ENCODE measurements around the gene AKAIN1.

AKAIN1 gene

DNA sequence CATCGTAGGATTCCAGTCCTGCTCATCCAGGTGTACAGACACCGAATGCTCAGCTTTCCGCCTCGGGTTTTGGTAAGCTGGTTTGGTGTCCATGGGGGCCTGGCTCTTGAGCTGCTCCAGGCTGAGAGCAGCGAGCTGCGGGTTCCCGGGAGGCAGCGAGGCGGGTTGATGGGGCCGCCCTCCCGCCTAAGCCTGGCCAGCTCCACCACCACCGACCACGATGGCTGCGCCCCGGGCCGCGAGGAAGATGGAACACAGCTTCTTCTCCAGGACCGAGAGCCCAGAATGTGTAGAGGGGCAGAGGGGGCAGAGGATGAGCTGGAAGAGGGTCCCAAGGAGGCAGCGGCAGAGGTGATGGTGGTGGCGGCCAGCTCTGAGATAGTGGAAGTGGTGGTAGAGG lies 64.1 kb downstream of the AKAIN1 start:
- WGBS (ENCODE audit: extremely low coverage, insufficient coverage, low lambda C conversion rate): no CpG with 5 or more reads among the region's 20 CpGs
- Histone ChIP-seq H2BK15ac (replicated peaks; ENCODE audit: low read depth) (no peak overlapping the region), H3K27me3 (ENCODE audit: insufficient read depth, low read length, poor library complexity) (no peaks in the 10 kb centered on the region), H3K4ac (ENCODE audit: low read depth, low read length) (no peak overlapping the region), H3K27ac (ENCODE audit: low read depth, low read length) (no peak overlapping the region), H2AK5ac (ENCODE audit: low read length) (no peak overlapping the region), H3K23ac (ENCODE audit: low read length) (no peak overlapping the region), H3K4me1 (ENCODE audit: control insufficient read depth, low read depth, low read length) (no peaks in the 10 kb centered on the region), H3K79me2 (ENCODE audit: control insufficient read depth, insufficient read depth, low read length) (no peaks in the 10 kb centered on the region), H4K8ac (ENCODE audit: low read depth, low read length) (no peak overlapping the region), H3K79me1 (ENCODE audit: low read length) (no peaks in the 10 kb centered on the region), H4K5ac (ENCODE audit: low read length) (no peak overlapping the region), H3K4me3 (ENCODE audit: low read length) (no peak overlapping the region), H3K9ac (ENCODE audit: low read length) (no peak overlapping the region), H3K4me2 (ENCODE audit: low read length) (no peak overlapping the region), H3K56ac (ENCODE audit: low read length) (no peak overlapping the region), H3K18ac (ENCODE audit: low read length) (no peak overlapping the region), H3K36me3 (ENCODE audit: control insufficient read depth, insufficient read depth, low read length) (no peaks in the 10 kb centered on the region), H2BK120ac (ENCODE audit: low read depth, low read length) (no peak overlapping the region), H2BK5ac (ENCODE audit: low read length) (no peak overlapping the region)
- no peak for DNase-seq

DNA sequence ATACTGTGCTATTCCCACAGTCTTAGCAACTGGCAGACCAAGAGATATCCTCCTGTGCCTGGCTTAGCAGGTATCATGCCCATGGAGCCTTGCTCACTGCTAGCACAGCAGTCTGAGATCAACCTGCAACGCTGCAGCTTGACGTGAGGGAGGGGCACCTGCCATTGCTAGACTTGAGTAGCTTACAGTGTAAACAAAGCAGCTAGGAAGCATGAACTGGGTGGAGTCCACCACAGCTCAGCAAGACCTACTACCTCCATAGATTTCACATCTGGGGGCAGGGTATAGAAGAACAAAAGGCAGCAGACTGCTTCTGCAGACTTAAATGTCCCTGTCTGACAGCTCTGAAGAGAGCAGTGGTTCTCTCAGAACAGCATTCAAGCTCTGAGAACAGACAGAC lies 74.8 kb downstream of the AKAIN1 start:
- WGBS (ENCODE audit: extremely low coverage, insufficient coverage, low lambda C conversion rate): no CpG with 5 or more reads among the region's 2 CpGs
- no peak overlapping the region for H3K9ac ChIP-seq (ENCODE audit: low read length)
- H3K4me2 ChIP-seq (ENCODE audit: low read length): no peak overlapping the region
- no peak overlapping the region for H3K56ac ChIP-seq (ENCODE audit: low read length)
- H4K8ac ChIP-seq (ENCODE audit: low read depth, low read length): no peak overlapping the region
- no peaks in the 10 kb centered on the region for H3K79me1 ChIP-seq (ENCODE audit: low read length)
- no peak overlapping the region for H2BK15ac ChIP-seq (replicated peaks; ENCODE audit: low read depth)
- H4K5ac ChIP-seq (ENCODE audit: low read length): no peak overlapping the region
- H3K27ac ChIP-seq (ENCODE audit: low read depth, low read length): no peak overlapping the region
- H3K79me2 ChIP-seq (ENCODE audit: control insufficient read depth, insufficient read depth, low read length): no peaks in the 10 kb centered on the region
- no peaks in the 10 kb centered on the region for H3K27me3 ChIP-seq (ENCODE audit: insufficient read depth, low read length, poor library complexity)
- H3K23ac ChIP-seq (ENCODE audit: low read length): no peak overlapping the region
- H3K4me3 ChIP-seq (ENCODE audit: low read length): no peak overlapping the region
- no peaks in the 10 kb centered on the region for H3K4me1 ChIP-seq (ENCODE audit: control insufficient read depth, low read depth, low read length)
- no peak overlapping the region for H3K4ac ChIP-seq (ENCODE audit: low read depth, low read length)
- DNase-seq: no peak
- no peak overlapping the region for H2BK120ac ChIP-seq (ENCODE audit: low read depth, low read length)
- H3K18ac ChIP-seq (ENCODE audit: low read length): no peak overlapping the region
- H2AK5ac ChIP-seq (ENCODE audit: low read length): no peak overlapping the region
- H2BK5ac ChIP-seq (ENCODE audit: low read length): no peak overlapping the region
- no peaks in the 10 kb centered on the region for H3K36me3 ChIP-seq (ENCODE audit: control insufficient read depth, insufficient read depth, low read length)

DNA sequence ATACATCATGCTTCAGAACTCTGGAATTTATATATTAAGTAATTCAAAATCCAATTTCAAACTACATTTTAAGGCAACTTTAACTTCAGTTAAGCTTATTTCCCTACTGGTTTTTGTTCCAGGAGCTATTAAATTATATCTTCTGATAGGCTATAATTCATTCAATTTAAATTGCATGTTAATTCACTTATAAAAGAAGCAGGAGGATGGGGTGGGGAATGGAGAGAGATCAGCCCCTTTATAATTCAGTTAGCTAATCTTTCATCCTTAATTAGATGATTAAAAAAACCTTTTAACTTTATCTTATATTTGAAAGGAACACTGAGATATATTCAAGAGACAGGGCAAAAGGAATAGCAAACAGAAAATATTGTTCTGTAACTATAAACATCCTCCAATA lies 86.8 kb downstream of the AKAIN1 start:
- Histone ChIP-seq H2BK120ac (ENCODE audit: low read depth, low read length) (no peak overlapping the region), H4K5ac (ENCODE audit: low read length) (no peak overlapping the region), H3K23ac (ENCODE audit: low read length) (no peak overlapping the region), H3K27me3 (ENCODE audit: insufficient read depth, low read length, poor library complexity) (no peaks in the 10 kb centered on the region), H2BK15ac (replicated peaks; ENCODE audit: low read depth) (no peak overlapping the region), H3K4me3 (ENCODE audit: low read length) (no peak overlapping the region), H3K79me2 (ENCODE audit: control insufficient read depth, insufficient read depth, low read length) (no peaks in the 10 kb centered on the region), H4K8ac (ENCODE audit: low read depth, low read length) (no peak overlapping the region), H3K36me3 (ENCODE audit: control insufficient read depth, insufficient read depth, low read length) (no peaks in the 10 kb centered on the region), H3K56ac (ENCODE audit: low read length) (no peak overlapping the region), H3K79me1 (ENCODE audit: low read length) (no peaks in the 10 kb centered on the region), H3K4me1 (ENCODE audit: control insufficient read depth, low read depth, low read length) (no peaks in the 10 kb centered on the region), H3K9ac (ENCODE audit: low read length) (no peak overlapping the region), H2AK5ac (ENCODE audit: low read length) (no peak overlapping the region), H3K18ac (ENCODE audit: low read length) (no peak overlapping the region), H2BK5ac (ENCODE audit: low read length) (no peak overlapping the region), H3K4me2 (ENCODE audit: low read length) (no peak overlapping the region), H3K27ac (ENCODE audit: low read depth, low read length) (no peak overlapping the region), H3K4ac (ENCODE audit: low read depth, low read length) (no peak overlapping the region)
- no peak for DNase-seq

DNA sequence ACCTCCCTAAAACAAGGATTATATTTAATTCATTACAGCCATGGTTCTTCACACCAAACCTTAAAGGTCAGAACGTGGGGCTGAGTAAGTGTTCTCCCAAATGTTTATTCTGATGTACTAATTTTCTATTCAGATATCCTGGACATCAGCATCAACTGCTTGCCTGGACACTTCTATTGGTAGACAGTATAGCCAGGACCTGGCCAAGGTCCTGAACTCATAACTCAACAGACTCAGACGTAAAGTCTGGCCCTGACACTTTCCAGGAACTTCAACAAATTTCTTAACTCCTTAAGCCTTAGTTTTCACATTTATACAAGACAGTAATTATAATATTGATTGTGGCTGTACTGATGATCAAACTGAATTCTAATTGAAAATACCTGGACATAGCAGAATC lies 89.1 kb downstream of the AKAIN1 start:
- Histone ChIP-seq H2AK5ac (ENCODE audit: low read length) (no peak overlapping the region), H2BK15ac (replicated peaks; ENCODE audit: low read depth) (no peak overlapping the region), H3K9ac (ENCODE audit: low read length) (no peak overlapping the region), H3K27ac (ENCODE audit: low read depth, low read length) (no peak overlapping the region), H4K5ac (ENCODE audit: low read length) (no peak overlapping the region), H3K56ac (ENCODE audit: low read length) (no peak overlapping the region), H3K4me3 (ENCODE audit: low read length) (no peak overlapping the region), H3K27me3 (ENCODE audit: insufficient read depth, low read length, poor library complexity) (no peaks in the 10 kb centered on the region), H3K23ac (ENCODE audit: low read length) (no peak overlapping the region), H3K79me1 (ENCODE audit: low read length) (no peaks in the 10 kb centered on the region), H3K4me1 (ENCODE audit: control insufficient read depth, low read depth, low read length) (no peaks in the 10 kb centered on the region), H2BK120ac (ENCODE audit: low read depth, low read length) (no peak overlapping the region), H3K36me3 (ENCODE audit: control insufficient read depth, insufficient read depth, low read length) (no peaks in the 10 kb centered on the region), H2BK5ac (ENCODE audit: low read length) (no peak overlapping the region), H4K8ac (ENCODE audit: low read depth, low read length) (no peak overlapping the region), H3K18ac (ENCODE audit: low read length) (no peak overlapping the region), H3K4me2 (ENCODE audit: low read length) (no peak overlapping the region), H3K79me2 (ENCODE audit: control insufficient read depth, insufficient read depth, low read length) (no peaks in the 10 kb centered on the region), H3K4ac (ENCODE audit: low read depth, low read length) (no peak overlapping the region)
- no CpG with 5 or more reads among the region's 2 CpGs for WGBS (ENCODE audit: extremely low coverage, insufficient coverage, low lambda C conversion rate)
- no peak for DNase-seq

DNA sequence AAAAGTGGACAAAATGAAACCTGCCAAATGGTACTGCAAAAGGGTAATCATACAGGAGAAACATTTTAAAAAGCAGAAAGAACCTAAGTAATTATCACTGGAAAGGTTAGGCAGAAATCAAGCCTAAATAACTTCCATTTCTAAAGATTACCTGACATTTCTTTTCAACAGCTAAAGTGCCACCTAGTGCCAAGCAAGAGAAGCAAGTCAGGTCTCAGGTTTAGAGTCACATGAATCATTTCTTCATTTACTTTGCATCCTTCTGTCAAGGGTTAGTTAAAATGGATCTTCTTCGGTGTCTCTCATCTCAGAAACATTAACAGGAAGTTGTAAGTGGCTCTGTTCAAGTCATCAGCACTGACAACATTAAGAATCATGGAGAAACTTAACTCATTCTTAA lies 90.3 kb downstream of the AKAIN1 start:
- H3K79me1 ChIP-seq (ENCODE audit: low read length): no peaks in the 10 kb centered on the region
- H3K4me2 ChIP-seq (ENCODE audit: low read length): no peak overlapping the region
- no peak overlapping the region for H2AK5ac ChIP-seq (ENCODE audit: low read length)
- H3K27ac ChIP-seq (ENCODE audit: low read depth, low read length): no peak overlapping the region
- H3K18ac ChIP-seq (ENCODE audit: low read length): no peak overlapping the region
- WGBS (ENCODE audit: extremely low coverage, insufficient coverage, low lambda C conversion rate): no CpG with 5 or more reads among the region's 1 CpG
- H3K9ac ChIP-seq (ENCODE audit: low read length): no peak overlapping the region
- H3K36me3 ChIP-seq (ENCODE audit: control insufficient read depth, insufficient read depth, low read length): no peaks in the 10 kb centered on the region
- H2BK15ac ChIP-seq (replicated peaks; ENCODE audit: low read depth): no peak overlapping the region
- H3K56ac ChIP-seq (ENCODE audit: low read length): no peak overlapping the region
- H3K4me3 ChIP-seq (ENCODE audit: low read length): no peak overlapping the region
- no peak overlapping the region for H3K23ac ChIP-seq (ENCODE audit: low read length)
- no peaks in the 10 kb centered on the region for H3K27me3 ChIP-seq (ENCODE audit: insufficient read depth, low read length, poor library complexity)
- no peak overlapping the region for H4K8ac ChIP-seq (ENCODE audit: low read depth, low read length)
- H4K5ac ChIP-seq (ENCODE audit: low read length): no peak overlapping the region
- H3K4ac ChIP-seq (ENCODE audit: low read depth, low read length): no peak overlapping the region
- peak; percentile 54 for DNase-seq
- H3K79me2 ChIP-seq (ENCODE audit: control insufficient read depth, insufficient read depth, low read length): no peaks in the 10 kb centered on the region
- H2BK120ac ChIP-seq (ENCODE audit: low read depth, low read length): no peak overlapping the region
- H3K4me1 ChIP-seq (ENCODE audit: control insufficient read depth, low read depth, low read length): no peaks in the 10 kb centered on the region
- H2BK5ac ChIP-seq (ENCODE audit: low read length): no peak overlapping the region

DNA sequence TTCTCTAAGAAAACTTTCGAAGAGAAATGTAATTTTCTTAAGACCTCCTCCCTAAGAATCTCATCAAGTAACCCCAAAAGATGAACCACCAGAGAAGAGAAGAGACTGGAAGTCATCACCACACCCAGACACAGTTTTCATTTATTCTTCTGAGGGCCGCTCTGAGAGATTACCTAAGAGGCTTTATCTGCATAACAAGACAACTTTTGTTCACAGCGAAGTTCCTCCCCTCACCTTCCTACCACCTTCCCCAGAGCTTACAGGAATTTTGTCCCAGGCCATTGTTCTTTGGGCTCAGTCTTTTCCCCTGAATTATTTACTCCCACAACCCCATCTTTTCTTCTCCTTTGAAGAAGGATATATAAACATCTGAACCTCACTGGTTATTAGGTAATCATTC lies 92.8 kb downstream of the AKAIN1 start:
- no peak overlapping the region for H2BK5ac ChIP-seq (ENCODE audit: low read length)
- no peak overlapping the region for H3K18ac ChIP-seq (ENCODE audit: low read length)
- no peak overlapping the region for H3K27ac ChIP-seq (ENCODE audit: low read depth, low read length)
- H2BK15ac ChIP-seq (replicated peaks; ENCODE audit: low read depth): no peak overlapping the region
- no CpG with 5 or more reads among the region's 3 CpGs for WGBS (ENCODE audit: extremely low coverage, insufficient coverage, low lambda C conversion rate)
- no peaks in the 10 kb centered on the region for H3K79me2 ChIP-seq (ENCODE audit: control insufficient read depth, insufficient read depth, low read length)
- no peak overlapping the region for H3K23ac ChIP-seq (ENCODE audit: low read length)
- H4K8ac ChIP-seq (ENCODE audit: low read depth, low read length): no peak overlapping the region
- H3K4me3 ChIP-seq (ENCODE audit: low read length): no peak overlapping the region
- H3K27me3 ChIP-seq (ENCODE audit: insufficient read depth, low read length, poor library complexity): no peaks in the 10 kb centered on the region
- H2BK120ac ChIP-seq (ENCODE audit: low read depth, low read length): no peak overlapping the region
- no peaks in the 10 kb centered on the region for H3K79me1 ChIP-seq (ENCODE audit: low read length)
- no peak overlapping the region for H3K4me2 ChIP-seq (ENCODE audit: low read length)
- H3K36me3 ChIP-seq (ENCODE audit: control insufficient read depth, insufficient read depth, low read length): no peaks in the 10 kb centered on the region
- no peak overlapping the region for H3K4ac ChIP-seq (ENCODE audit: low read depth, low read length)
- no peak overlapping the region for H4K5ac ChIP-seq (ENCODE audit: low read length)
- H2AK5ac ChIP-seq (ENCODE audit: low read length): no peak overlapping the region
- H3K9ac ChIP-seq (ENCODE audit: low read length): no peak overlapping the region
- H3K4me1 ChIP-seq (ENCODE audit: control insufficient read depth, low read depth, low read length): no peaks in the 10 kb centered on the region
- H3K56ac ChIP-seq (ENCODE audit: low read length): no peak overlapping the region
- peak; percentile 40 for DNase-seq

Measured in mesendoderm (in vitro differentiated cells).